GM03348 (cell line): Measurements from ENCODE around the gene ZNF212.
A peak's percentile ranks its signal among the peaks of the same experiment; 100 is the strongest.
"Not testable (repeated sequence)": the region's sequence is repeated elsewhere in the genome, so short reads cannot be mapped to it uniquely, and the experiment has no call there.

Experiments
- DNase-seq: peaks from one replicate; pipeline ENCODE4 v3.0.0; 2012; ENCODE audit warnings: low spot score

ZNF212 gene

GRCh38 chr7:149218469-149219420 is 20.7 kb upstream of the ZNF212 start:
- DNase-seq, result no peak

DNA sequence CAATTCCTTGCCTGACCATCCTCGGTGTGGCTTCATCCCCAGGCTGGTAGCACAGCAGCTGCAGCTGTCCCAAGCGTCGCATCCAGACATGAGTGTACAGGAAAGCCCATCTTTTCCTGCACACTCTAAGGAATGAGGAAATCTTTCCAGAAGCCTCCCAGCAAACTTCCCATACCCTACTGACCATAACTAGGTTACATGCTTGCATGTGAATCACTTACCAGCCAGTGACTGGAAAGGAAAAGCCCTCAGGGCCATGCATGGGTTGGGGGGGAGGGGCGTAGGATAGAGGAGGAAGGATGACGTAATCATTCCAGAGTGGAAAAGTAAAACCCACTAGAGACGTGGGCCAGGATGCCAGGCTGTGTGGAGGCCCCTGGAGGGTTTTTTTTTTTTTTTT is 18.9 kb upstream of the ZNF212 start:
- DNase-seq, result peak; percentile 68

DNA sequence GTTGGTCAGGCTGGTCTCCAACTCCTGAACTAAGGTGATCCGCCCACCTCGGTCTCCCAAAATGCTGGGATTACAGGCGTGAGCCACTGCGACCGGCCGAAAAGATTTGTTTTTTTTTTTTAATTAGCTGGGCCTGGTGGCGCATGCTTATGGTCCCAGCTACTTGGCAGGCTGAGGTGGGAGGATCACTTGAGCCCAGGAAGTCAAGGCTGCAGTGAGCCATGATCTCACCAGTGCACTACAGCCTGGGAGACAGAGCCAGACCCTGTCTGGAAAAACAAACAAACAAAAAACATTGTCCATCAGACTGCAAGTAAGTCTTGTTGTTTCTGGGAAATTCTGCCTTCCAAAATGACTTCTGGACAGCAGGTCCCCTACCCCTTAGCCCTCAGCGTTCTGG is 16.3 kb upstream of the ZNF212 start:
- no peak for DNase-seq

DNA sequence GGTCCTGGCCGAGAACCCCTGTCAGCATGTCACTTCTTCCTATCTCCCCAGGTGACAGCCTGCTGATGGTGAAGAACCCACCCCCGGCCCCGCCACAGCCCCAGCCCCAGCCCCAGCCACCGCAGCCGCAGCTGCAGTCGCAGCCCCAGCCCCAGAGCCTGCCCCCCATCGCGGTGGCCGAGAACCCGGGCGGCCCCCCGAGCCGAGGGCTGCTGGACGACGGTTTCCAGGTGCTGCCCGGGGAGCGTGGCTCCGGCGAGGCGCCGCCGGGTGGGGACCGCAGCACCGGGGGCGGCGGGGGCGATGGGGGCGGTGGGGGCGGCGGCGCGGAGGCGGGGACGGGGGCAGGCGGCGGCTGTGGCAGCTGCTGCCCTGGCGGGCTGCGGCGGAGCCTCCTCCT is 15.7 kb upstream of the ZNF212 start:
- no peak for DNase-seq

GRCh38 chr7:149224352-149224751 is 15.1 kb upstream of the ZNF212 start:
- DNase-seq, result no peak

DNA sequence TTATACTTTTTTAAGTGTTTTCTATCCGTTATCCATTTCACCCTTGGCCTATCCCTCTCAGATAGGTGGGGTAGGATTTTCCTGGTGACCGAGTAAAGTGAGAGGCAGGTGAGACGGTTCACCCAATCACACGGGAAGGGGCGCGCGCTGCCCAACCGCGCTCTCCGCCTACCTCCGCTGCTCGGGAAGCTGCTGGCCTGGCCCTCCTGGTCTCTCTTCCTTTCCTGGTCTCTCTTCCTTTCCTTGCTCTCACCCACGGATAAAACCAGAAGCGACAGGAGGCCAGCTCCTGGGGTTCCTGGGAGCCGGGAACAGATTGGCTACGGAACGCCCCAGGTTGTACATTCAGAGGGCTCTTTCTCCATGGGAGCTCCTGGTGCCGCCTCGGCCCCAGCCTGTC is 14.3 kb upstream of the ZNF212 start:
- DNase-seq, result no peak

- DNase-seq, result no peak
These were observed 13.8 kb upstream of the ZNF212 start for GRCh38 chr7:149225656-149226055.

DNA sequence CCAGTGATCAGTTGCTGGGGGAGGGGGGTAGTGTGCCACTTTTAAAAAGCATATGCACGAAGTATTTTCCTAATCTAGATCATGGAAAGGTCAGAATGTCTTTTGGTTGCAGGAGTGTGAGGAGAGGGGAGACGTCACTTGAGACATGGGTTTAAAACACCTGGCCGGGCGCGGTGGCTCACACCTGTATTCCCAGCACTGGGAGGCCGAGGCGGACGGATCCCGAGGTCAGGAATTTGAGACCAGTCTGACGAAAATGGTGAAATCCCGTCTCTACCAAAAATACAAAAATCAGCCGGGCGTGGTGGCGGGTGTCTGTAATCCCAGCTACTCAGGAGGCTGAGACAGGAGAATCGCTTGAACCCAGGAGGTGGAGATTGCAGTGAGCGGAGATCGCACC is 13.1 kb upstream of the ZNF212 start:
- DNase-seq, result not testable (repeated sequence)

DNA sequence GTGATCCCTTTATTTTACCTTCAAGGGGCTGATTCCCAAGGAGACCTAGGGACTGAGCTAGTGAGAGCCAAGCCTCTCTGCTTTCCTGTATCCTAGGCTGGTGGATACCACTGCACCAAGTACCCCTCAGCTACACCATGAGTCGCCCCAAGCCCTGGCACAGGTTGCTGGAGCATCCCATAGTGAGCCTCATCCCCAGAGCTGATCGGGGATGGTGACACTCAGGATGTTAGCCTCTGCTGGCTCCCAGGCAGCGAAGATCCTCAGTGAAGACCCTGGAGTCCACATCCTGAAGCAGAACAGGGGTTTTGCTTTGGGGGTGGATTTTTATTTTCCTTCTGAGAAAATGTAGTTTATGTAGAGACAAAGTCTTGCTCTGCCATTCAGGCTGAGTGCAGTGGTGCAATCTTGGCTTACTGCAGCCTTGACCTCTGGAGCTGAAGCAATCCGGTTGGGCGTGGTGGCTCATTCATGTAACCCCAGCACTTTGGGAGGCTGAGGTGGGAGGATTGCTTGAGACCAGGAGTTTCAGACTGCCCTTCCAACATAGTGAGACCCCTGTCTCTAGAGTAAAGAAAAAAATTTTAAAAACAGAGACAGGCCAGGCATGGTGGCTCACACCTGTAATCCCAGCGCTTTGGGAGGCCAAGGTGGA is 12.5 kb upstream of the ZNF212 start:
- DNase-seq, result no peak

- no peak for DNase-seq
These were observed 10.5 kb upstream of the ZNF212 start for GRCh38 chr7:149228831-149229471.

- no peak for DNase-seq
These were observed 9.9 kb upstream of the ZNF212 start for GRCh38 chr7:149229526-149229925.

- DNase-seq, result no peak
These were observed 7.1 kb upstream of the ZNF212 start for GRCh38 chr7:149232362-149232761.

DNA sequence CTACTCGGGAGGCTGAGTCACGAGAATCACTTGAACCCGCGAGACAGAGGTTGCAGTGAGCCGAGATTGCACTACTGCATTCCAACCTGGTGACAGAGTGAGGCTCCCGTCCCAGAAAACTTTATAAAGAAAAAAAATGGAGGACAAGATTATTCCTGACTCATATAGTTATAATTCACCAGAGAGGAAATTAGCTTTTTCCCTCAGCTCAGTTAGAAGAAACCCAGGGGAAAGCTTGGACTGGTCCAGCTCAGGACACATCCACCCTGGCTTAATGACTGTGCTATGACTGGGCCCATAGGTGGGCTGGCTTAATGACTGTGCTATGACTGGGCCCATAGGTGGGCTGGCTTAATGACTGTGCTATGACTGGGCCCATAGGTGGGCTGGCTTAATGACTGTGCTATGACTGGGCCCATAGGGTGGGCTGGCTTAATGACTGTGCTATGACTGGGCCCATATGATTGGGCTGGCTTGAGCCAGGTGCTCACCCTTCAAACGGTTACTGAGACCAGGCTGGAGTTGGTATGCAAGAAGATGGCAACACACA is 5.7 kb upstream of the ZNF212 start:
- peak; percentile 77 for DNase-seq

- DNase-seq, result no peak
These were observed 1.9 kb upstream of the ZNF212 start for GRCh38 chr7:149237502-149237901.

GRCh38 chr7:149238051-149238450 is 1.4 kb upstream of the ZNF212 start:
- DNase-seq, result no peak

- DNase-seq, result no peak
These were observed 1.2 kb downstream of the ZNF212 start for GRCh38 chr7:149240637-149241036.

GRCh38 chr7:149241696-149242095 is 2.2 kb downstream of the ZNF212 start:
- no peak for DNase-seq

DNA sequence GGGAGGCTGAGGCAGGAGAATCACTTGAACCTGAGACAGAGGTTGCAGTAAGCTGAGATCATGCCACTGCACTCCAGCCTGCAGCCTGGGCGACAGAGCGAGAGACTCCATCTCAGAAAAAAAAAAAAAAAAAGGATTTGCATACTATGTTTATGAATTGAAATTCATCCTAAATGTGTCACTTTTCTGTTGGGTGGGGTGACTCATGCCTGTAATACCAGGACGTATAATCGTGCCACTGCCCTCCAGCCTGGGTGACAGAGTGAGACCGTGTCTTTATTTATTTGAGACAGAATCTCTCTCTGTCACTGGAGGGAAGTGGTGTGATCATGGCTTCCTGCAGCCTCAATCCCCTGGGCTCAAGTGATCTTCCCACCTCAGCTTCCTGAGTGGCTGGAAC is 5.8 kb downstream of the ZNF212 start:
- no peak for DNase-seq

GRCh38 chr7:149245744-149246143 is 6.3 kb downstream of the ZNF212 start:
- DNase-seq, result no peak

DNA sequence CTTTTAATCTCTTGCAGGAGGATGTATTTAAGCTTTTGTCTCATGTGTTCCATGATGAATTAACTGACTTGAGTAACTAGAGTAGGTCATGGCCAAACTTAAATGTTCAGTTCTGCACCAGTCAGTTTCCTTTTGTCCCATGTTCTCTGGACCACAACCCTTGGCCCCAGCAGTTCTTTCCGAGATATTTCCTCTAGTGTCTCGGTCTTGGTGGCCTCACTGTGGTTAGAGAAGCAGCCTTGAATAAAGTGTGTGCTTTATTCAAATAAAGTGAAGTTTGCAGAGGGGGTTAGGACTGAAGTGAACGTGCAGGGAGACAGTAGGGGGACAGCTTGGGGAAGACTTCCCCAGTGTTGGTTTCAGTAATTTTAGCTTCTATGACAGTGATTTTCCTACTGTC is 9.3 kb downstream of the ZNF212 start:
- no peak for DNase-seq

GRCh38 chr7:149250151-149250550 is 10.7 kb downstream of the ZNF212 start:
- not testable (repeated sequence) for DNase-seq

GRCh38 chr7:149251518-149251917 is 12.1 kb downstream of the ZNF212 start:
- DNase-seq, result not testable (repeated sequence)

GRCh38 chr7:149252378-149252777 is 12.9 kb downstream of the ZNF212 start:
- DNase-seq, result no peak
